OCI-LY3 (cell line): ENCODE results near the gene SCAMP1.

Source experiments
- H2AFZ ChIP-seq: fragments of 200-600, 300-600 bp; shearing (Covaris generic); 2 replicates; pipeline ENCODE4 v1.6.0; 2014; ENCODE audit warnings: antibody characterized with exemption, low read depth, low read length
- H3K27ac ChIP-seq: fragments of 200-600, 300-600 bp; sonication (generic); 2 replicates; pipeline ENCODE4 v1.5.1; 2014; ENCODE audit warnings: mild to moderate bottlenecking, low read length, moderate library complexity, mixed read lengths
- H3K27me3 ChIP-seq: fragments of 200-600, 300-600 bp; sonication (generic); 2 replicates; pipeline ENCODE4 v1.6.1; 2014; ENCODE audit warnings: low read depth, low read length, mixed read lengths
- H3K36me3 ChIP-seq: fragments of 200-600, 300-600 bp; sonication (generic); replicated peaks from 2 replicates; pipeline ENCODE3; 2014; ENCODE audit warnings: low read depth, low read length, mixed read lengths
- H3K4me1 ChIP-seq: fragments of 300-600, 200-600 bp; sonication (generic); 2 replicates; pipeline ENCODE4 v1.6.1; 2014; ENCODE audit warnings: low read length, mixed read lengths
- H3K4me2 ChIP-seq: fragments of 200-600, 300-600 bp; sonication (generic); 2 replicates; pipeline ENCODE4 v1.6.1; 2014; ENCODE audit warnings: low read length, mixed read lengths
- H3K4me3 ChIP-seq: fragments of 300-600, 200-600 bp; sonication (generic); 2 replicates; pipeline ENCODE4 v1.5.1; 2014; ENCODE audit warnings: antibody characterized with exemption, mild to moderate bottlenecking, low read length, moderate library complexity
- H3K79me2 ChIP-seq: fragments of 300-600, 200-600 bp; shearing (Covaris generic); 2 replicates; pipeline ENCODE4 v1.6.1; 2014; ENCODE audit warnings: mild to moderate bottlenecking, low read length, mixed read lengths
- H3K9ac ChIP-seq: fragments of 300-600, 200-600 bp; shearing (Covaris generic); 2 replicates; pipeline ENCODE4 v1.6.0; 2014; ENCODE audit warnings: mild to moderate bottlenecking, low read length, moderate library complexity
- H3K9me3 ChIP-seq: fragments of 200-600, 300-600 bp; shearing (Covaris generic); 2 replicates; pipeline ENCODE4 v1.6.1; 2014; ENCODE audit warnings: low read length, mixed read lengths; ENCODE audit not compliant: insufficient read depth
- H4K20me1 ChIP-seq: fragments of 200-600, 300-600 bp; sonication (generic); 2 replicates; pipeline ENCODE4 v1.6.1; 2016; ENCODE audit warnings: low read length, mixed read lengths; ENCODE audit not compliant: insufficient read depth
- EZH2phosphoT487 ChIP-seq: fragments of 200-600 bp; shearing (Covaris generic); IDR thresholded peaks from 2 replicates; pipeline ENCODE4 v1.6.1; 2018; ENCODE audit warnings: antibody characterized with exemption, mixed run types, low read depth
- TF ChIP-seq, protein P1 (sequence below): fragments of 200-600, 300-600 bp; sonication (generic); IDR thresholded peaks from 2 replicates; pipeline ENCODE4 v1.5.1; 2014; ENCODE audit warnings: antibody characterized with exemption, low read length, low read depth

SCAMP1 gene

GRCh38 chr5:78399116-78399515, 38.7 kb downstream of the SCAMP1 start:
- Histone ChIP-seq H3K9ac (no peak overlapping the region), H3K4me2 (no peak overlapping the region), H3K4me1 (no peaks in the 10 kb centered on the region), H3K27me3 (no peaks in the 10 kb centered on the region), H3K27ac (no peak overlapping the region), H3K79me2 (no peaks in the 10 kb centered on the region), H3K9me3 (no peaks in the 10 kb centered on the region), H2AFZ (no peak overlapping the region), H4K20me1 (no peaks in the 10 kb centered on the region), H3K4me3 (no peak overlapping the region), H3K36me3 (no peaks in the 10 kb centered on the region)
- no peak for TF ChIP-seq EZH2phosphoT487
- TF ChIP-seq, protein P1, sequence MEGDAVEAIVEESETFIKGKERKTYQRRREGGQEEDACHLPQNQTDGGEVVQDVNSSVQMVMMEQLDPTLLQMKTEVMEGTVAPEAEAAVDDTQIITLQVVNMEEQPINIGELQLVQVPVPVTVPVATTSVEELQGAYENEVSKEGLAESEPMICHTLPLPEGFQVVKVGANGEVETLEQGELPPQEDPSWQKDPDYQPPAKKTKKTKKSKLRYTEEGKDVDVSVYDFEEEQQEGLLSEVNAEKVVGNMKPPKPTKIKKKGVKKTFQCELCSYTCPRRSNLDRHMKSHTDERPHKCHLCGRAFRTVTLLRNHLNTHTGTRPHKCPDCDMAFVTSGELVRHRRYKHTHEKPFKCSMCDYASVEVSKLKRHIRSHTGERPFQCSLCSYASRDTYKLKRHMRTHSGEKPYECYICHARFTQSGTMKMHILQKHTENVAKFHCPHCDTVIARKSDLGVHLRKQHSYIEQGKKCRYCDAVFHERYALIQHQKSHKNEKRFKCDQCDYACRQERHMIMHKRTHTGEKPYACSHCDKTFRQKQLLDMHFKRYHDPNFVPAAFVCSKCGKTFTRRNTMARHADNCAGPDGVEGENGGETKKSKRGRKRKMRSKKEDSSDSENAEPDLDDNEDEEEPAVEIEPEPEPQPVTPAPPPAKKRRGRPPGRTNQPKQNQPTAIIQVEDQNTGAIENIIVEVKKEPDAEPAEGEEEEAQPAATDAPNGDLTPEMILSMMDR, result no peak

DNA sequence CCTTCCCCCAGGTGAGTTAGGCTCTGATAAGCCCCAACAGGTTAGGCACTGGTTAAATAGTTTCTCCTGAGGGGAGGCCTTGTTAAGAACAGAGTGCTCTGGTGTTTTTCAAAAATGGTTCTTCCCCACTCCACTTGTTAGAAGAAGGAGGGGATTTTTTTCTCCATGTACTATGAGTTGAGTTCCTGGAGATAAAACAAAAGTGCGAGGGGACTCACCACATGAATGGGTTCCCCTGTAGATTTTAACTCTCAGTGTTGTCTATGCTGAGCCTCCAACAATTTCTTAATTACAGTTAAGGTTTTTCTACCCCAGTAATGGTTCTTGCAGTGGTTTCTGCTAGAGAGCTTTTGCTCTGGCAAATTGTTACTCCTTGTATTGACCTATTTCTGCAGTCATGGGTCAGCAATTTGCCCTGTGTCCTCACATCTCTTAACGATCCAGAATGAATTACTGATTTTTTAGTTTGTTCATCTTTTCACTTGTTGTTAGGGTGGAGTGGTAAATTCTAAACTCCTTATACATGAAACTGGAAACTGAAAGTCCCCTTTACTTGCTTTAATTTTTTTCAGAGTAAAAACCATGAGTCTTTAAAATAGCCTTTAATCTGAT, 44.4 kb downstream of the SCAMP1 start:
- Histone ChIP-seq H3K9me3 (no peaks in the 10 kb centered on the region), H3K4me1 (peaks cover 16% of the 10 kb centered on the region), H3K79me2 (no peaks in the 10 kb centered on the region), H3K4me3 (no peak overlapping the region), H3K36me3 (no peaks in the 10 kb centered on the region), H4K20me1 (peaks cover 3% of the 10 kb centered on the region; the same call in 1 of the 2 replicates), H3K27ac (no peak overlapping the region), H3K9ac (no peak overlapping the region), H3K27me3 (no peaks in the 10 kb centered on the region), H3K4me2 (no peak overlapping the region), H2AFZ (no peak overlapping the region)
- TF ChIP-seq EZH2phosphoT487, result no peak
- TF ChIP-seq, protein P1, result no peak

- Histone ChIP-seq H3K36me3 (no peaks in the 10 kb centered on the region), H3K4me3 (no peak overlapping the region), H3K79me2 (no peaks in the 10 kb centered on the region), H3K4me1 (peaks cover 16% of the 10 kb centered on the region), H3K27me3 (no peaks in the 10 kb centered on the region), H3K4me2 (0 out of 2 replicates have a peak overlapping the region, but pooled peaks have one; percentile 3), H2AFZ (no peak overlapping the region), H3K9ac (no peak overlapping the region), H3K9me3 (no peaks in the 10 kb centered on the region), H3K27ac (no peak overlapping the region), H4K20me1 (peaks cover 3% of the 10 kb centered on the region; the same call in 1 of the 2 replicates)
- TF ChIP-seq, protein P1, result no peak
These were observed 45.7 kb downstream of the SCAMP1 start for GRCh38 chr5:78405829-78406750.

DNA sequence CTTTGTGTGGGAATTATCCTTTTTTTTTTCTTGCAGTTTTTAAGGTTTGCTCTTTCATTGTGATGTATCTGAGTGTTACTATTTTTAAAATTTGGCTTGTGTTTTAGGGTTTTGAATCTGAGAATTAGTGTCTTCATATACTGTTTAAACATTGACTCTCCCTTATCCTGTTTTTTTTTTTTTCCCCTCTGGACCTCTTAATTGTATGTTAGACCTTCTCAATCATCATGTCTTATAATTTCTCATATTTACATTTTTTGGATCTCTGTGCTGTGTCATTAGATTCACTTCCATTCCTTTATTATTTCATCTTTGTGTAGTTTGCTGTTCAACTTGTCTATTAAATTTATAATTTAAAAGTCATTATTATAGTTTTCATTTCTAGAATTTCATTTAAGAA, 47.0 kb downstream of the SCAMP1 start:
- H3K4me1 ChIP-seq, result peaks cover 16% of the 10 kb centered on the region
- TF ChIP-seq EZH2phosphoT487, result no peak
- TF ChIP-seq, protein P1, result no peak
- H3K4me2 ChIP-seq, result no peak overlapping the region
- H3K9me3 ChIP-seq, result no peaks in the 10 kb centered on the region
- no peak overlapping the region for H3K4me3 ChIP-seq
- H2AFZ ChIP-seq, result no peak overlapping the region
- H3K27ac ChIP-seq, result no peak overlapping the region
- peaks cover 3% of the 10 kb centered on the region; the same call in 1 of the 2 replicates for H4K20me1 ChIP-seq
- no peaks in the 10 kb centered on the region for H3K27me3 ChIP-seq
- H3K9ac ChIP-seq, result no peak overlapping the region
- no peaks in the 10 kb centered on the region for H3K36me3 ChIP-seq
- H3K79me2 ChIP-seq, result no peaks in the 10 kb centered on the region; the same call in 1 of the 2 replicates
